NT2/D1 (cell line): ENCODE measurements around the gene PRKG1.

Experiments used
- SUZ12 ChIP-seq: IDR thresholded peaks from 2 replicates; pipeline ENCODE4 v1.6.1; 2011; ENCODE audit not compliant: insufficient read length, insufficient read depth; ENCODE audit errors: extremely low read depth
- YY1 ChIP-seq: IDR thresholded peaks from 2 replicates; pipeline ENCODE4 v1.6.1; 2011; ENCODE audit not compliant: insufficient read length, insufficient read depth
- ZNF274 ChIP-seq: IDR thresholded peaks from 2 replicates; pipeline ENCODE4 v1.6.1; 2011; ENCODE audit warnings: mild to moderate bottlenecking, low read depth, low read length

- TF ChIP-seq ZNF274 (no peak), SUZ12 (no peak), YY1 (no peak)
These were observed 12.4 kb downstream of the PRKG1 start for GRCh38 chr10:51086710-51087109.
